ENCODE results near the gene SLIT1. TPM values are rescaled to one million over a fixed set of nuclear protein-coding genes. Genes with fewer than 3 reads are reported as not detected.

Gene SLIT1
- total RNA-seq, 1 donor from 2014 or later, result 25.5 TPM

GRCh38 chr10:97076781-97077180 lies 109.0 kb downstream of the SLIT1 start:
- H3K27ac Mint-ChIP-seq, result no peak overlapping the region
- H3K27me3 Mint-ChIP-seq, result peaks cover 28% of the 10 kb centered on the region
- no peaks in the 10 kb centered on the region for H3K36me3 Mint-ChIP-seq (ENCODE audit: insufficient read depth)
- H3K9me3 Mint-ChIP-seq (ENCODE audit: low read depth), result no peaks in the 10 kb centered on the region
- DNase-seq (ENCODE audit: low spot score, unreplicated experiment), result no peak
- no peaks in the 10 kb centered on the region for H3K4me1 Mint-ChIP-seq (ENCODE audit: low read depth)
- no peak for TF ChIP-seq CTCF (IDR thresholded peaks at IDR 0.05; ENCODE audit: unreplicated experiment)
- H3K4me3 Mint-ChIP-seq (ENCODE audit: low read depth), result no peak overlapping the region

- DNase-seq (ENCODE audit: low spot score, unreplicated experiment), result no peak
- H3K36me3 Mint-ChIP-seq (ENCODE audit: insufficient read depth), result no peaks in the 10 kb centered on the region
- H3K27ac Mint-ChIP-seq, result no peak overlapping the region
- no peak for TF ChIP-seq CTCF (IDR thresholded peaks at IDR 0.05; ENCODE audit: unreplicated experiment)
- no peaks in the 10 kb centered on the region for H3K9me3 Mint-ChIP-seq (ENCODE audit: low read depth)
- H3K27me3 Mint-ChIP-seq, result peaks cover 30% of the 10 kb centered on the region
- no peaks in the 10 kb centered on the region for H3K4me1 Mint-ChIP-seq (ENCODE audit: low read depth)
- H3K4me3 Mint-ChIP-seq (ENCODE audit: low read depth), result no peak overlapping the region
Observed at GRCh38 chr10:97075961-97076525, 109.7 kb downstream of the SLIT1 start.

GRCh38 chr10:97075421-97075820 lies 110.3 kb downstream of the SLIT1 start:
- peaks cover 30% of the 10 kb centered on the region for H3K27me3 Mint-ChIP-seq
- H3K36me3 Mint-ChIP-seq (ENCODE audit: insufficient read depth), result no peaks in the 10 kb centered on the region
- no peak for DNase-seq (ENCODE audit: low spot score, unreplicated experiment)
- H3K4me3 Mint-ChIP-seq (ENCODE audit: low read depth), result no peak overlapping the region
- no peak overlapping the region for H3K27ac Mint-ChIP-seq
- no peaks in the 10 kb centered on the region for H3K9me3 Mint-ChIP-seq (ENCODE audit: low read depth)
- no peak for TF ChIP-seq CTCF (IDR thresholded peaks at IDR 0.05; ENCODE audit: unreplicated experiment)
- H3K4me1 Mint-ChIP-seq (ENCODE audit: low read depth), result no peaks in the 10 kb centered on the region

GRCh38 chr10:97074256-97075145 lies 111.3 kb downstream of the SLIT1 start:
- H3K4me1 Mint-ChIP-seq (ENCODE audit: low read depth), result no peaks in the 10 kb centered on the region
- H3K4me3 Mint-ChIP-seq (ENCODE audit: low read depth), result no peak overlapping the region
- no peak for TF ChIP-seq CTCF (IDR thresholded peaks at IDR 0.05; ENCODE audit: unreplicated experiment)
- no peaks in the 10 kb centered on the region for H3K36me3 Mint-ChIP-seq (ENCODE audit: insufficient read depth)
- H3K27me3 Mint-ChIP-seq, result peaks cover 29% of the 10 kb centered on the region
- DNase-seq (ENCODE audit: low spot score, unreplicated experiment), result no peak
- no peak overlapping the region for H3K27ac Mint-ChIP-seq
- no peaks in the 10 kb centered on the region for H3K9me3 Mint-ChIP-seq (ENCODE audit: low read depth)

- no peaks in the 10 kb centered on the region for H3K9me3 Mint-ChIP-seq (ENCODE audit: low read depth)
- DNase-seq (ENCODE audit: low spot score, unreplicated experiment), result peak; percentile 85
- H3K4me1 Mint-ChIP-seq (ENCODE audit: low read depth), result no peaks in the 10 kb centered on the region
- no peak overlapping the region for H3K27ac Mint-ChIP-seq
- H3K36me3 Mint-ChIP-seq (ENCODE audit: insufficient read depth), result no peaks in the 10 kb centered on the region
- peaks cover 32% of the 10 kb centered on the region for H3K27me3 Mint-ChIP-seq
- TF ChIP-seq CTCF (IDR thresholded peaks at IDR 0.05; ENCODE audit: unreplicated experiment), result peak; percentile 98
- H3K4me3 Mint-ChIP-seq (ENCODE audit: low read depth), result no peak overlapping the region
Observed at GRCh38 chr10:97072851-97073665, 112.7 kb downstream of the SLIT1 start.
